NCI-H774 (cell line): ENCODE data around the gene SUZ12.
A peak's percentile ranks its signal among the peaks of the same experiment; 100 is the strongest.
"Not testable (repeated sequence)": the region's sequence is repeated elsewhere in the genome, so short reads cannot be mapped to it uniquely, and the experiment has no call there.

ENCODE experiments used
- DNase-seq: peaks from one replicate; lab custom pipeline; 2025; lab: John Stamatoyannopoulos, UW

The SUZ12 gene

GRCh38 chr17:31936615-31937609 is at the start of gene SUZ12:
TSS of gene SUZ12 (plus strand) at chr17:31937007. CDS start at chr17:31937247, 240 bp downstream.
- peak; percentile 90 for DNase-seq

GRCh38 chr17:31888124-31888523 is 48.7 kb upstream of the SUZ12 start:
- DNase-seq = no peak

- no peak for DNase-seq
These were observed 35.9 kb upstream of the SUZ12 start for GRCh38 chr17:31900877-31901276.

DNA sequence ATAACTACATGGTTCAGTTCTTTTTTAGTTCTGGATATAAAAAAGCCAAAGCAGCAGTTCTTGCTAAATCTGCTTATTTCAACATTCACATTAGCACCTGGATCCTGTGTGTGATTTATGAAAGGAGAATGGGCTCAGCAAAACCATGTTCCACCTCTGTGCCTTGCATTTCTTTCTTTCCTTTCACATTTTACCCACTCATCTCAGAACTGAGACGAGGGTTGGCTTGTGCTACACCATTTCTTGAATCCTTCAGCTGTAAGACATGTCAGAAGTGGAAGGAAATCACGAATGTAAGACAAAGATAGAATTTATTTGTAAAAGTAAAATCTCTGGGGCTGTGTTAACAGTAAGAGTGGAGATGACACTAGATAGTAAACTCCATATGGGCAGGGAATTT is 34.1 kb upstream of the SUZ12 start:
- DNase-seq = no peak

DNA sequence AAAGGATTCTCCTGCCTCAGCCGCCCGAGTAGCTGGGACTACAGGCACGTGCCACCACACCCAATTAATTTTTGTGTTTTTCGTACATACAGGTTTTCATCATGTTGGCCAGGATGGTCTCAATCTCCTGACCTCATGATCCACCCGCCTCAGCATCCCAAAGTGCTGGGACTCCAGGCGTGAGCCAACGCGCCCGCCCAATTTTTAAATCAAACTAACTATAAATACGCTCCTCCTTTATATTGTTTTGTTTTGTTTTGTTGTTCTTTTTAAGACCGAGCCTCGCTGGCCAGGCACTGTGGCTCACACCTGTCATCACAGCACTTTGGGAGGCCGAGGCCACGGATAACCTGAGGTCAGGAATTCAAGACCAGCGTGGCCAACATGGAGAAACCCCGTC is 33.4 kb upstream of the SUZ12 start:
- DNase-seq = no peak

DNA sequence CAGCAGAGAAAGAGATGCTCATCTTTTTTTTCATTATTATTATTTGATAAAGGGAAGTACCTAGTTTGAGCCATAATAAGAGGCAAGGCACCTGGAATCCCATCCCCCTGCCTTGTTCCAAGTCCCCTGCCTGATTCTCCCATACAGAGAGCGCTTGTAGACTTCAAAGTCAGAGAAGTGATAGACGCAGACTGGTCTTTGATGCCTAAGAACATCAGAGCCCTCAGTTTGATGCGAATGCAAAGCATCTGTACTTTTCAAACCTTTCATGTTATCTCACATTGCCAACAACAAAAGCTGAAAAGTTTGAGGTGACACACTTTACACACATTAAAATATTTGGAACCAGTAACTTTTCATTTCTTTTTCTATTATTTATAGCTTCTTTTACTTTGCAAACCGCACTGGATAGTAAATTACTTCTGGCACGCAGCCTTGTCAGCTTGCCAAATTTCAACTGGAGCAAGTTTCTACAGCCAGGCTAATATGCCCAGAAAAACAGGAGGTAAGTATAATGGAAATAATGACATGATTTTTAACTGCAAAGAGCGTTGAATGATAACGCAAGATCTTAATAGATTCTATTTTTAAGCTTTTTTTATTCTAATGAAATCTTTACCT is 29.4 kb upstream of the SUZ12 start:
- no peak for DNase-seq

DNA sequence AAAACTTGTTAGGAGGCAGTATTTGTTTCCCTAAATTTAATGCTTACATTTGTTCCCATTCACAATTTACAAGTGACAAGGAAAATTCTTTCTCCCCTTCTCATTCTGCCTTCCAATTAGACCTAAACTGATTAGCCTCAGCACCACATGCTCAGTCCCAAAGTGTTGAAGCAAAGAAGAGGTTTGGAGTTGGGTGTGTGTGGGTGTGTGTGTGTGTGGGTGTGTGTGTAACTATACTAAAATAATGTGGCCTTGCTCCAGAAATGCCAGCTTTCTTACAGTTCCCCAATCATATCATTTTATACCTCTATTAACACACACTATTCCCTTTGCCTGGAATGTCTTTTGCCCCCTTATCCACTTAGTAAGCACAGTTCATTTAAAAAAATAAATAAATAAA is 28.4 kb upstream of the SUZ12 start:
- no peak for DNase-seq

DNA sequence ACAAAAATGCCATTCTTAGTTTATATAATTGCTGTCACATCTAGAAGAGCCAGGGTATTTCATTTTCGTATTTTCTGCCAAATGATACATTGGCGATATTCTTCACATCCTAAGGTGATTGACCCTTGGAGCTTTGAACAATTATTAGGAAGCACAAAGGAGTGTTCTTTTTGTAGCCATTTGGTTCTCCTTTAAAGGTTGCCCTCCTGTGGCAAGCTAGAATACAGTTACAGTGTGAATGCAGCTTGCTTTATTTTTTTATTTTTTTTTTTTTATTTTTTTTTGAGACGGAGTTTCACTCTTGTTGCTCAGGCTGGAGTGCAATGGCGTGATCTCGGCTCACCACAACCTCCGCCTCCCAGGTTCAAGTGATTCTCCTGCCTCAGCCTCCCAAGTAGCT is 24.1 kb upstream of the SUZ12 start:
- not testable (repeated sequence) for DNase-seq

GRCh38 chr17:31915456-31916100 is 21.2 kb upstream of the SUZ12 start:
- DNase-seq = no peak

GRCh38 chr17:31916491-31917064 is 20.2 kb upstream of the SUZ12 start:
- DNase-seq = no peak

- DNase-seq = no peak
These were observed 19.7 kb upstream of the SUZ12 start for GRCh38 chr17:31917065-31917529.

DNA sequence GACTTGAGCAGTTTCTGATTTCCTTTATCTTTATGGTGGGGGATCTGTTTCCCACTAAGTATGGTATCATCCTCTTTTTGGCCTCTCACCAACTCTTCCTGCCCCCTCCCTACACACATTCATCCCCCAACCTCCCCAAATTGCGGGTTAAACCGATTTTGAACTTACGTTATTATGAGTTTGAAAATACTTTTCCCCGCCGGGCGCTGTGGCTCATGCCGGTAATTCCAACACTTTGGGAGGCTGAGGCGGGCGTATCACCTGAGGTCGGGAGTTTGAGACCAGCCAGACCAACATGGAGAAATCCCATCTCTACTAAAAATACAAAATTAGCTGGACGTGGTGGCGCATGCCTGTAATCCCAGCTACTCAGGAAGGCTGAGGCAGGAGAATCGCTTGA is 19.1 kb upstream of the SUZ12 start:
- DNase-seq = not testable (repeated sequence)

GRCh38 chr17:31918701-31919128 is 18.1 kb upstream of the SUZ12 start:
- no peak for DNase-seq

DNA sequence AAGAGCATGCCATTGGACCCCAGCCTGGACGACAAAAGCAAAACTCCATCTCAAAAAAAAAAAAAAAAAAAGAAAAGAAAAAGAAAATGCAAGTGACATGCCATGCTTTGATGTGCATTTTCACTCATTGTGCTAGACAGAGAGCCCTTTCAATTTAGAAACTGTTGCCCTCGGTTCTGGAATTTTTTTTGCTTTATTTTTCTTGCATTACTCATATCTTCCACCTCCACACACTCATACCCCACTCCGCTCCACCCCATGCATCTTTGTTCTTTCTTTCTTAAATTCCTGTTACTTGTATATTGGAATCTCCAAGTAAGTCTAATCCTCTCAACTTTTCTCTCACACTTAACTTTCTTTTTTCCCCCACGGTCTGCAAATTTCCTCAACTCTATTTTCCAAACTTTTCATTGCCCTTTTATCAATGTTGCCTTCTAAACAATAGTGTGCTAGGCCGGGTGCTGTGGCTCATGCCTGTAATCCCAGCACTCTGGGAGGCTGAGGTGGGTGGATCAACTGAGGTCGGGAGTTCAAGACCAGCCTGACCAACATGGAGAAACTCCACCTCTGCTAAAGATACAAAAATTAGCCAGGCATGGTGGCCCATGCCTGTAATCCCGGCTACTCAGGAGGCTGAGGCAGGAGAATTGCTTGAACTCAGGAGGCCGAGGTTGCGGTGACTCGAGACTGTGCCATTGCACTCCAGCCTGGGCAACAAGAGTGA is 16.8 kb upstream of the SUZ12 start:
- no peak for DNase-seq

- no peak for DNase-seq
These were observed 10.6 kb upstream of the SUZ12 start for GRCh38 chr17:31926100-31926729.

GRCh38 chr17:31931756-31932155 is 5.1 kb upstream of the SUZ12 start:
- no peak for DNase-seq

GRCh38 chr17:31935512-31935911 is 1.3 kb upstream of the SUZ12 start:
- no peak for DNase-seq

GRCh38 chr17:31937926-31938641 is 1.3 kb downstream of the SUZ12 start:
- not testable (repeated sequence) for DNase-seq

DNA sequence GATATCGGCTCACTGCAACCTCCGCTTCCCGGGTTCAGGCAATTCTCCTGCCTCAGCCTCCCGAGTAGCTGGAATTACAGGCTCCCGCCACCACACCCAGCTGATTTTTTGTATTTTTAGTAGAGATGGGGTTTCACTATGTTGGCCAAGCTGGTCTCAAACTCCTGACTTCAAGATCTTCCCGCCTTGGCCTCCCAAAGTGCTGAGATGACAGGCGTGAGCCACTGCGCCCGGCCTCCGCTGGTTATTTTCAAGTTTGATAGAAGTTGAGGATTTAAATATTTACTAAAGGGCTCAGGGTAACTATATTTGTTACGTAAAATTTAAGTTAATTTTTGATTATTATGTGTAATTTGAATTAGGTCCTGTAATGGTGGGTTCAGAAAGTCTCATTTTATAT is 5.1 kb downstream of the SUZ12 start:
- DNase-seq = not testable (repeated sequence)

- DNase-seq = not testable (repeated sequence)
These were observed 5.6 kb downstream of the SUZ12 start for GRCh38 chr17:31942396-31942795.
